Brain microvascular endothelial cell (primary cell): ENCODE results near the gene MEIS3.

Source experiments
- DNase-seq: peaks from one replicate; pipeline ENCODE4 v3.0.0-alpha.2; 2020
- H3K27ac ChIP-seq: fragments of 250-450 bp; sonication (Bioruptor Pico); 2 replicates; pipeline ENCODE4 v1.5.1; 2020; ENCODE audit warnings: mild to moderate bottlenecking, moderate library complexity
- H3K27me3 ChIP-seq: fragments of 250-450 bp; sonication (Bioruptor Pico); replicated peaks from 2 replicates; pipeline ENCODE4 v1.5.1; 2020; ENCODE audit warnings: mild to moderate bottlenecking
- H3K36me3 ChIP-seq: fragments of 250-450 bp; sonication (Bioruptor Pico); replicated peaks from 2 replicates; pipeline ENCODE4 v1.5.1; 2020; ENCODE audit warnings: mild to moderate bottlenecking
- H3K4me3 ChIP-seq: 2 replicates; pipeline ENCODE4 v1.5.1; 2011; ENCODE audit warnings: low read depth, mild to moderate bottlenecking, control low read depth, low read length, moderate library complexity
- CTCF ChIP-seq: IDR thresholded peaks from 2 replicates; pipeline ENCODE4 v1.5.1; 2011; ENCODE audit warnings: low read depth, mild to moderate bottlenecking, moderate library complexity, low read length, control low read depth, inconsistent platforms; ENCODE audit errors: missing control alignments
- in situ Hi-C: cut with HindIII; loops from 2 replicates; pipeline ENCODE4 v1.10.0; 2017; ENCODE audit warnings: low sequenced_read_pairs, low pct_ligation_motif_present

Gene MEIS3

DNA sequence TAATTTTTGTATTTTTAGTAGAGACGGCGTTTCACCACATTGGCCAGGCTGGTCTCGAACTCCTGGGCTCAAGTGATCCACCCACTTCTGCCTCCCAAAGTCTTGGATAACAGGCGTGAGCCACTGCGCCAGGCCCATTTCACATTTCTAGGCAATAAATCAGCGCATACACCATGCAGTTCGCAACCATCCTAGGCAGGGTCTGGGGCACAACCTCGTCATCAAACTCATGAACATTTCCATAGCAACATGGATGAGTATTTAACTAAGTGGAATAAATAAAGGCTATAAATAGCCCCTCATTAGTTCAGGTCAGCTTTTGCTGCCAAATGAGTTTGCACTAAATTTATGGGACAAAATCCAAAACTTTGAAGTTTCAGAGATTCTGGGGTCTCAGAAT, 8.2 kb downstream of the MEIS3 start:
- Histone ChIP-seq H3K27me3 (no peaks in the 10 kb centered on the region), H3K36me3 (no peaks in the 10 kb centered on the region), H3K4me3 (no peak overlapping the region), H3K27ac (no peak overlapping the region)
- DNase-seq: no peak
- TF ChIP-seq CTCF: no peak
- in situ Hi-C loops: no loop called here

- in situ Hi-C loops: no loop called here
- no peak for DNase-seq
- H3K36me3 ChIP-seq: no peaks in the 10 kb centered on the region
- no peaks in the 10 kb centered on the region for H3K27me3 ChIP-seq
- no peak overlapping the region for H3K4me3 ChIP-seq
- TF ChIP-seq CTCF: no peak
- H3K27ac ChIP-seq: no peak overlapping the region
These were observed 11.0 kb downstream of the MEIS3 start for GRCh38 chr19:47408156-47408938.

- Histone ChIP-seq H3K36me3 (no peaks in the 10 kb centered on the region), H3K27me3 (no peaks in the 10 kb centered on the region)
- in situ Hi-C loops: no loop called here
These were observed 11.9 kb downstream of the MEIS3 start for GRCh38 chr19:47407417-47407774.

DNA sequence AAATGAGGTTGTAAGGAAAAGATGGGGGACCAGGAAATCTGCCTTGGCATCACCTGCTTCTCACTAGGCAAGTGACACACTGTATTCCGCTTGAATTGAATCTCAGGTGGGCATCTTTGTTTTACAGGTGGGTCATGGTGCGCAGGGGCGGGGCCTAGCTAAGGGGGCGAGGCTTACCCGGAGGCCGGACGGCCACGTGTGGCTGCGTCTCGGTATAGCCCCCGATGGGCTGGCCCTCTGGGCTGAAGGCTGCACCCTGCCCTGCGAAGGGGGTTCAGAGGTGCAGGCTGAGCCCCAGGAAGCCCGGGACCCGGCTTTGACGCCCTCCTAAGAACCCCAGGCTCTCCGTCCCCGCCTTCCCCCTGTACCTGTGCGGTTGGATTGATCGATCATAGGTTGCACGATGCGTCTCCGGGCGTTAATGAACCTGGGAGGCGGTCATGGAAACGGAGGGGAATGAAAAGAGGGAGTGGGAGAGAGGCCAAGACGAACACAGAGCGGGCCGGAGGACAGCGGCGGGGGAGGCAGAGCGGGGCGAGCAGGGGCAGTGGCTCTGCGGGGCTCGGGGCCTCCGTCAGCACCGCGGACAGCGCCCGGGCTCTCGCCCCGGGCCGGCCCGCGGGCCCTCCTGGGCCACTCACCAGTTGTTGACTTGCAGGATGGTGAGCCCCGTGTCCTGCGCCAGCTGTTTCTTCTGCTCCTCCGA, 12.5 kb downstream of the MEIS3 start:
- H3K27me3 ChIP-seq: no peaks in the 10 kb centered on the region
- H3K36me3 ChIP-seq: no peaks in the 10 kb centered on the region
- no peak overlapping the region for H3K27ac ChIP-seq
- no peak for TF ChIP-seq CTCF
- in situ Hi-C loops: no loop called here
- DNase-seq: no peak
- no peak overlapping the region for H3K4me3 ChIP-seq

More at GRCh38 chr19:47407417-47407774, 11.9 kb downstream of the MEIS3 start:
- no peak for TF ChIP-seq CTCF
- Histone ChIP-seq H3K27ac (no peak overlapping the region), H3K4me3 (no peak overlapping the region)
- no peak for DNase-seq

- H3K4me3 ChIP-seq: no peak overlapping the region
- DNase-seq: no peak
- no peak for TF ChIP-seq CTCF
- H3K27ac ChIP-seq: no peak overlapping the region
- no peaks in the 10 kb centered on the region for H3K36me3 ChIP-seq
- H3K27me3 ChIP-seq: no peaks in the 10 kb centered on the region
- in situ Hi-C loops: no loop called here
These were observed 13.4 kb downstream of the MEIS3 start for GRCh38 chr19:47405854-47406417.

- in situ Hi-C loops: no loop called here
- Histone ChIP-seq H3K27me3 (no peaks in the 10 kb centered on the region), H3K36me3 (no peaks in the 10 kb centered on the region), H3K27ac (no peak overlapping the region), H3K4me3 (no peak overlapping the region)
- DNase-seq: no peak
- TF ChIP-seq CTCF: no peak
These were observed 14.2 kb downstream of the MEIS3 start for GRCh38 chr19:47405197-47405550.
